ENCODE data around the gene SPATA33. TPM values are rescaled to one million over a fixed set of nuclear protein-coding genes. Genes with fewer than 3 reads are reported as not detected.
"Not testable (repeated sequence)": the region's sequence is repeated elsewhere in the genome, so short reads cannot be mapped to it uniquely, and the experiment has no call there.

SPATA33 gene
- total and polyA plus RNA-seq, 2 donors (not counting 1 experiment from before 2014, with no cell fraction given) = 3.6 to 15.0 TPM

DNA sequence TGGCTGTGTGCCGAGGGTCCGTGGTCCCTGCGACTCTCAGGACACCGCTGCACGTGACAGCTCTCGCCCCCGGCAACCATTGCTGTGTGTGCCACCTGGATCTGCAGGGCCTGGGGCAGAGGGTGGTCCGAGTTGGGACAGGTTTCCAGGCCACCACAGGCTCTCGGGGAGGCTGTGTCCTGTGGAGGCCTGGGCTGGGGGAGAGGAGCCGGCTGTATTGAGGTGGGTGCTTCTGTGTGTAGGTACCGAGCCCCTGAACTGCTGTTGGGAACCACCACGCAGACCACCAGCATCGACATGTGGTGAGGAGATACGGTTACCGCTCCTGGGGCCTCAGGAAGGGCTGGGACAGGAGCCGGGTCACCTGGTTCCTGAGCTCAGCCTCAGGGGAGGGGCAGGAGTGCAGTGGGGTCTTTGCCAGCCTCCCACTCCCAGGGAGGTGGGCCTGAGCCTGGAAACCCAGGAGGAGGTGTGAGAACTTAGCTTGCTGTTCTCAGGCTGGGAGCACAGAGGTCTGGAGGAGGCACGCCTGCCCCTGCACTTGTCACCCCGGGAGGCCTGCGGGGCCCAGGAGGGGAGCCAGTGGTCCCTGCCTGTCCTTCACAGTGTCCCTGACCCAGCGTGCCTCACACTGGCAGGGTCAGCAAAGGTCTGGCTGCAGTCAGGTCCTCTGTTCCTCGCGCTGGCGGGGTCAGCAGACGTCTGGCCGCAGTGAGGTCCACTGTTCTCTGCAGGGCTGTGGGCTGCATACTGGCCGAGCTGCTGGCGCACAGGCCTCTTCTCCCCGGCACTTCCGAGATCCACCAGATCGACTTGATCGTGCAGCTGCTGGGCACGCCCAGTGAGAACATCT, 36.5 kb downstream of the SPATA33 start:
- TF ChIP-seq CTCF (IDR thresholded peaks at IDR 0.05) = no peak
- TF ChIP-seq EZH2 (IDR thresholded peaks at IDR 0.05; ENCODE audit: borderline replicate concordance, insufficient read depth, low read depth, low read length, poor library complexity, severe bottlenecking) = no peak
- Mint-ChIP-seq H3K27me3 (no peaks in the 10 kb centered on the region), H3K4me3 (no peak overlapping the region), H3K9me3 (ENCODE audit: insufficient read depth) (no peaks in the 10 kb centered on the region), H3K4me1 (peaks cover 8% of the 10 kb centered on the region), H3K27ac (no peak overlapping the region)
- Histone ChIP-seq H3K4me2 (replicated peaks; ENCODE audit: low read depth, low read length, poor library complexity, severe bottlenecking) (no peak overlapping the region), H3K4me3 (ENCODE audit: control extremely low read depth in 1 of 5, extremely low read depth in 1 of 5, insufficient read depth in 1 of 5, low read depth in 2 of 5, low read length in 4 of 5) (no peak overlapping the region), H4K20me1 (ENCODE audit: control insufficient read depth, insufficient read depth, low read length, poor library complexity, severe bottlenecking) (peaks cover 47% of the 10 kb centered on the region), H3K36me3 (replicated peaks in 1 of 2; ENCODE audit: control extremely low read depth in 1 of 2, control insufficient read depth in 1 of 2, extremely low read depth in 1 of 2, insufficient read depth in 2 of 2, low read length in 1 of 2) (peaks cover 2 to 37% of the 10 kb centered on the region in 2 experiments), H3K4me1 (ENCODE audit: control insufficient read depth in 2 of 2, insufficient read depth in 2 of 2, low read length in 2 of 2) (peaks cover 6 to 17% of the 10 kb centered on the region in 2 donors), H2AFZ (ENCODE audit: insufficient read depth, low read depth, low read length, poor library complexity, severe bottlenecking) (no peak overlapping the region), H3K79me2 (ENCODE audit: control insufficient read depth, insufficient read depth, low read length) (peaks cover 18% of the 10 kb centered on the region), H3K9me3 (ENCODE audit: control extremely low read depth in 1 of 3, control insufficient read depth in 2 of 3, insufficient read depth in 1 of 3, low read length in 2 of 3) (no peaks in the 10 kb centered on the region), H3K27me3 (replicated peaks in 1 of 4; ENCODE audit: control extremely low read depth in 1 of 4, control insufficient read depth in 3 of 4, insufficient read depth in 4 of 4, low read length in 3 of 4) (no peaks in the 10 kb centered on the region), H3K27ac (ENCODE audit: low read length in 2 of 2) (no peak overlapping the region), H3K9ac (ENCODE audit: low read length) (no peak overlapping the region)
- DNase-seq (no peak), ATAC-seq (ENCODE audit: low read depth) (no peak)
- intact Hi-C loops (cut with micrococcal nuclease) = no loop called here
- ChIA-PET CTCF (interaction anchor here (1.1 kb wide), 1 partner anchor 96 kb away, joined by 3 read pairs; no protein-coding TSS in a partner anchor), POLR2A (no interaction called here)
- 91% methylated on average over 29 of the region's 32 CpGs for WGBS (ENCODE audit: insufficient coverage)

GRCh38 chr16:89694784-89695085, 37.1 kb downstream of the SPATA33 start:
- H3K27ac ChIP-seq (ENCODE audit: low read length in 2 of 2); H3K9ac ChIP-seq (ENCODE audit: low read length); H3K4me1 Mint-ChIP-seq; H2AFZ ChIP-seq (ENCODE audit: insufficient read depth, low read depth, low read length, poor library complexity, severe bottlenecking); POLR2A ChIA-PET; H3K27me3 Mint-ChIP-seq; H3K4me2 ChIP-seq (replicated peaks; ENCODE audit: low read depth, low read length, poor library complexity, severe bottlenecking); H3K27me3 ChIP-seq (replicated peaks in 1 of 4; ENCODE audit: control extremely low read depth in 1 of 4, control insufficient read depth in 3 of 4, insufficient read depth in 4 of 4, low read length in 3 of 4); ATAC-seq (ENCODE audit: low read depth); H3K9me3 ChIP-seq (ENCODE audit: control extremely low read depth in 1 of 3, control insufficient read depth in 2 of 3, insufficient read depth in 1 of 3, low read length in 2 of 3); H3K27ac Mint-ChIP-seq; intact Hi-C loops (cut with micrococcal nuclease); CTCF ChIA-PET; H3K9me3 Mint-ChIP-seq (ENCODE audit: insufficient read depth); H3K4me3 ChIP-seq (ENCODE audit: control extremely low read depth in 1 of 5, extremely low read depth in 1 of 5, insufficient read depth in 1 of 5, low read depth in 2 of 5, low read length in 4 of 5); H3K4me3 Mint-ChIP-seq: not testable (repeated sequence)
- peaks cover 2 to 35% of the 10 kb centered on the region in 2 experiments for H3K36me3 ChIP-seq (replicated peaks in 1 of 2; ENCODE audit: control extremely low read depth in 1 of 2, control insufficient read depth in 1 of 2, extremely low read depth in 1 of 2, insufficient read depth in 2 of 2, low read length in 1 of 2)
- WGBS (ENCODE audit: insufficient coverage) = 94% methylated on average over 23 of the region's 23 CpGs
- peaks cover 7 to 18% of the 10 kb centered on the region in 2 donors for H3K4me1 ChIP-seq (ENCODE audit: control insufficient read depth in 2 of 2, insufficient read depth in 2 of 2, low read length in 2 of 2)
- DNase-seq = peak; percentile 21
- peaks cover 16% of the 10 kb centered on the region for H3K79me2 ChIP-seq (ENCODE audit: control insufficient read depth, insufficient read depth, low read length)
- peaks cover 47% of the 10 kb centered on the region for H4K20me1 ChIP-seq (ENCODE audit: control insufficient read depth, insufficient read depth, low read length, poor library complexity, severe bottlenecking)

All from B cell (primary cell).